PC-9 (cell line): ENCODE measurements around the gene DUS3L.
A peak's percentile ranks its signal among the peaks of the same experiment; 100 is the strongest.

Experiments used
- EZH2 ChIP-seq: fragments of 200-600 bp; sonication (generic); IDR thresholded peaks from 2 replicates; pipeline ENCODE4 v1.8.0; 2017; ENCODE audit warnings: antibody characterized with exemption, low read depth
- TF ChIP-seq, protein P1 (sequence below): fragments of 200-600 bp; sonication (generic); conservative IDR thresholded peaks from 2 replicates; pipeline ENCODE4 v1.6.1; 2017; ENCODE audit warnings: mixed run types, antibody characterized with exemption, mild to moderate bottlenecking, moderate library complexity

DNA sequence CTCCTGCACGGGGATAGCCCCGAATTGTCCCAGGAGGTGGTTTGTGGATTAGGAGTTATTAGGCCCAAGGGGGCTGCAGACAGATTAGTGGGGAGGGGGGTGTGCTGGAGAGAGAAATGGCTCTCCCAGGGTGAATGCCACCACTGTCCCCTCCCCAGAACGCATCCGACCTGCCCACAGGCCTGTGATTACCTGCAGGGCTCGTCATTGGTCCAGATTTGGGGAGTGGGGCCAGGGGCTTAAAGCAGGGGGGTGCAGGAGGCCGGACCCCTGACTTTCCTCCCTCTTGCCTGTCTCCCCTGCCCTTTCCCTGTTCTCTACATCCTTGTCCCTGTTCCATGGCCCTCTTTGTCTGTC, 15.1 kb upstream of the DUS3L start:
- TF ChIP-seq, protein P1, sequence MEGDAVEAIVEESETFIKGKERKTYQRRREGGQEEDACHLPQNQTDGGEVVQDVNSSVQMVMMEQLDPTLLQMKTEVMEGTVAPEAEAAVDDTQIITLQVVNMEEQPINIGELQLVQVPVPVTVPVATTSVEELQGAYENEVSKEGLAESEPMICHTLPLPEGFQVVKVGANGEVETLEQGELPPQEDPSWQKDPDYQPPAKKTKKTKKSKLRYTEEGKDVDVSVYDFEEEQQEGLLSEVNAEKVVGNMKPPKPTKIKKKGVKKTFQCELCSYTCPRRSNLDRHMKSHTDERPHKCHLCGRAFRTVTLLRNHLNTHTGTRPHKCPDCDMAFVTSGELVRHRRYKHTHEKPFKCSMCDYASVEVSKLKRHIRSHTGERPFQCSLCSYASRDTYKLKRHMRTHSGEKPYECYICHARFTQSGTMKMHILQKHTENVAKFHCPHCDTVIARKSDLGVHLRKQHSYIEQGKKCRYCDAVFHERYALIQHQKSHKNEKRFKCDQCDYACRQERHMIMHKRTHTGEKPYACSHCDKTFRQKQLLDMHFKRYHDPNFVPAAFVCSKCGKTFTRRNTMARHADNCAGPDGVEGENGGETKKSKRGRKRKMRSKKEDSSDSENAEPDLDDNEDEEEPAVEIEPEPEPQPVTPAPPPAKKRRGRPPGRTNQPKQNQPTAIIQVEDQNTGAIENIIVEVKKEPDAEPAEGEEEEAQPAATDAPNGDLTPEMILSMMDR, result peak; percentile 41
- TF ChIP-seq EZH2, result no peak
